Keratinocyte (primary cell): ENCODE measurements around the gene SLC6A7. TPM values are rescaled to one million over a fixed set of nuclear protein-coding genes. Genes with fewer than 3 reads are reported as not detected.

Source experiments
- DNase-seq: peaks from one replicate; pipeline ENCODE4 v3.0.0-alpha.2; 2011; ENCODE audit warnings: low read depth, missing footprints, low spot score
- FAIRE-seq: peaks from 2 replicates; lab custom pipeline; 2011; peaks lifted over from hg19 to GRCh38; lab: Jason Lieb, UNC
- H2AFZ ChIP-seq: 2 replicates; pipeline ENCODE4 v1.6.0; 2012; ENCODE audit warnings: low read length, control low read depth, inconsistent platforms; ENCODE audit not compliant: control insufficient read depth
- H3K27ac ChIP-seq: 2 replicates; pipeline ENCODE4 v1.5.1; 2011; ENCODE audit warnings: low read length; ENCODE audit not compliant: control insufficient read depth, insufficient read depth
- H3K27me3 ChIP-seq: 3 replicates; pipeline ENCODE4 v1.6.0; 2011; ENCODE audit warnings: low read length; ENCODE audit not compliant: control insufficient read depth, insufficient read depth; ENCODE audit errors: extremely low read depth
- H3K36me3 ChIP-seq, 2 experiments: 2 replicates in 1 of 2; 3 replicates in 1 of 2; pipeline ENCODE4 v1.5.1; 2011; ENCODE audit warnings: low read length in 2 of 2, mild to moderate bottlenecking in 1 of 2; ENCODE audit not compliant: control insufficient read depth in 2 of 2, insufficient read depth in 2 of 2; ENCODE audit errors: extremely low read depth in 1 of 2
- H3K4me1 ChIP-seq: 3 replicates; pipeline ENCODE4 v1.5.1; 2011; ENCODE audit warnings: low read length; ENCODE audit not compliant: control insufficient read depth, insufficient read depth; ENCODE audit errors: extremely low read depth
- H3K4me2 ChIP-seq: 3 replicates; pipeline ENCODE4 v1.6.0; 2011; ENCODE audit warnings: low read depth, low read length; ENCODE audit not compliant: control insufficient read depth, insufficient read depth; ENCODE audit errors: extremely low read depth
- H3K4me3 ChIP-seq, 3 experiments: fragments of 200-600 bp in 1 of 3; sonication (generic) in 1 of 3; 2 replicates in 2 of 3; 3 replicates in 1 of 3; pipeline ENCODE4 v1.5.1; 2011 to 2016; ENCODE audit warnings: low read length in 3 of 3, mild to moderate bottlenecking in 3 of 3, control low read depth in 2 of 3, inconsistent platforms in 1 of 3, low read depth in 1 of 3, mixed read lengths in 1 of 3, mixed run types in 1 of 3, moderate library complexity in 1 of 3; ENCODE audit not compliant: control insufficient read depth in 2 of 3, insufficient read depth in 2 of 3; ENCODE audit errors: extremely low read depth in 1 of 3
- H3K79me2 ChIP-seq: 2 replicates; pipeline ENCODE4 v1.6.0; 2012; ENCODE audit warnings: low read length; ENCODE audit not compliant: control insufficient read depth, insufficient read depth
- H3K9ac ChIP-seq: 3 replicates; pipeline ENCODE4 v1.6.0; 2011; ENCODE audit warnings: low read length; ENCODE audit not compliant: control insufficient read depth, insufficient read depth; ENCODE audit errors: extremely low read depth
- H3K9me1 ChIP-seq: 3 replicates; pipeline ENCODE4 v1.6.0; 2011; ENCODE audit warnings: low read length; ENCODE audit not compliant: control insufficient read depth, insufficient read depth; ENCODE audit errors: extremely low read depth
- H3K9me3 ChIP-seq: 2 replicates; pipeline ENCODE4 v1.5.1; 2012; ENCODE audit warnings: low read depth, low read length; ENCODE audit not compliant: control insufficient read depth
- H4K20me1 ChIP-seq: 3 replicates; pipeline ENCODE4 v1.6.0; 2011; ENCODE audit warnings: low read length; ENCODE audit not compliant: control insufficient read depth, insufficient read depth; ENCODE audit errors: extremely low read depth
- CTCF ChIP-seq, 3 experiments: IDR thresholded peaks in 1 of 3; conservative IDR thresholded peaks in 1 of 3; optimal IDR thresholded peaks in 1 of 3; 2 replicates in 2 of 3; 3 replicates in 1 of 3; pipeline versions ENCODE3 to v1.5.1; 2011; ENCODE audit warnings: low read length in 3 of 3, mild to moderate bottlenecking in 3 of 3, moderate library complexity in 2 of 3, control low read depth in 1 of 3, inconsistent platforms in 1 of 3; ENCODE audit not compliant: insufficient read depth in 2 of 3; ENCODE audit errors: extremely low read depth in 1 of 3
- EZH2 ChIP-seq: IDR thresholded peaks from one replicate; pipeline ENCODE4 v1.6.1; 2012; ENCODE audit warnings: inconsistent platforms, mild to moderate bottlenecking, low read length, moderate library complexity
- dilution Hi-C: fragments of 300-500 bp; cut with MboI; formaldehyde crosslinking; loops from one replicate; pipeline ENCODE4 v1.7.0; 2020; ENCODE audit warnings: low sequenced_read_pairs; ENCODE audit not compliant: extremely low pct_ligation_motif_present
- polyA plus RNA-seq, 5 experiments: library from polyadenylated mRNA; depleted of rRNA in 3 of 5; stranded (reverse) in 3 of 5; stranded (forward) in 1 of 5; unstranded in 1 of 5; fragments of >200 nt; gene quantifications; 1 replicate in 1 of 5; 2 replicates in 3 of 5; 3 replicates in 1 of 5; pipeline versions ENCODE4 v1.2.1 to v1.2.3, GENCODE V29; 2011 to 2012; ENCODE audit warnings: missing spikeins in 2 of 5, low read depth in 1 of 5, low replicate concordance in 1 of 5

SLC6A7 gene
- polyA plus RNA-seq, 1 donor (not counting 4 experiments of a cell fraction or from before 2014, with no cell fraction given): not detected

GRCh38 chr5:150166037-150166649 is 23.7 kb upstream of the SLC6A7 start:
- TF ChIP-seq CTCF (optimal IDR thresholded peaks at IDR 0.05 in 1 of 3, IDR thresholded peaks at IDR 0.05 in 1 of 3, conservative IDR thresholded peaks at IDR 0.05 in 1 of 3; ENCODE audit: extremely low read depth in 1 of 3, insufficient read depth in 2 of 3, low read length in 3 of 3): no peak
- peak; percentile 61 for TF ChIP-seq EZH2
- H3K9me3 ChIP-seq: no peaks in the 10 kb centered on the region
- no peak overlapping the region for H3K4me2 ChIP-seq
- H3K4me3 ChIP-seq: no peak overlapping the region
- H3K9me1 ChIP-seq: peaks cover 2% of the 10 kb centered on the region
- H3K4me1 ChIP-seq: no peaks in the 10 kb centered on the region
- dilution Hi-C loops: no loop called here
- H3K36me3 ChIP-seq: no peaks in the 10 kb centered on the region
- H3K27ac ChIP-seq: no peak overlapping the region
- no peak overlapping the region for H2AFZ ChIP-seq
- H4K20me1 ChIP-seq: no peaks in the 10 kb centered on the region
- peaks cover 52% of the 10 kb centered on the region for H3K27me3 ChIP-seq
- DNase-seq: no peak
- no peak for FAIRE-seq
- no peak overlapping the region for H3K9ac ChIP-seq
- H3K79me2 ChIP-seq: no peaks in the 10 kb centered on the region

- TF ChIP-seq EZH2: peak; percentile 94
- no peak for TF ChIP-seq CTCF (optimal IDR thresholded peaks at IDR 0.05 in 1 of 3, IDR thresholded peaks at IDR 0.05 in 1 of 3, conservative IDR thresholded peaks at IDR 0.05 in 1 of 3; ENCODE audit: extremely low read depth in 1 of 3, insufficient read depth in 2 of 3, low read length in 3 of 3)
- dilution Hi-C loops: no loop called here
- Histone ChIP-seq H3K4me3 (no peak within 1 kb of the TSS), H3K9me1 (peaks cover 2% of the 10 kb centered on the region), H3K4me2 (no peak within 1 kb of the TSS), H3K27me3 (peaks cover 52% of the 10 kb centered on the region), H3K4me1 (no peaks in the 10 kb centered on the region), H3K27ac (no peak within 1 kb of the TSS), H3K9me3 (no peaks in the 10 kb centered on the region), H3K36me3 (no peaks in the 10 kb centered on the region), H3K9ac (no peak within 1 kb of the TSS), H3K79me2 (no peaks in the 10 kb centered on the region), H4K20me1 (no peaks in the 10 kb centered on the region), H2AFZ (no peak within 1 kb of the TSS)
- DNase-seq (no peak), FAIRE-seq (no peak)
These were observed 23.0 kb upstream of the SLC6A7 start, which contains the start of gene CDX1 for GRCh38 chr5:150166650-150167511. CDX1 (plus strand) TSS chr5:150166778; CDS start chr5:150166877, 99 bp downstream.
